SK-N-MC (cell line): Measurements from ENCODE around the gene BTBD17.

Source experiments
- EZH2 ChIP-seq: fragments of 200-600 bp; sonication (generic); IDR thresholded peaks from one replicate; pipeline ENCODE4 v1.6.1; 2017; ENCODE audit warnings: antibody characterized with exemption
- FOXP2 ChIP-seq: optimal IDR thresholded peaks from 2 replicates; pipeline ENCODE3; 2011; ENCODE audit warnings: mild to moderate bottlenecking, moderate library complexity; ENCODE audit not compliant: insufficient read depth; ENCODE audit errors: extremely low read length, control extremely low read depth
- POLR2AphosphoS5 ChIP-seq: IDR thresholded peaks from 2 replicates; pipeline ENCODE4 v1.6.1; 2012; ENCODE audit warnings: mild to moderate bottlenecking, low read depth, low read length, borderline replicate concordance

- TF ChIP-seq POLR2AphosphoS5 (no peak), EZH2 (no peak), FOXP2 (no peak)
Measured at GRCh38 chr17:74379495-74380085, 17.9 kb upstream of the BTBD17 start.
